ENCODE measurements around the gene LYST. TPM values are rescaled to one million over a fixed set of nuclear protein-coding genes. Genes with fewer than 3 reads are reported as not detected.

Gene LYST
- total RNA-seq, 4 donors from 2014 or later = 22.9 to 44.4 (median 31.9) TPM

DNA sequence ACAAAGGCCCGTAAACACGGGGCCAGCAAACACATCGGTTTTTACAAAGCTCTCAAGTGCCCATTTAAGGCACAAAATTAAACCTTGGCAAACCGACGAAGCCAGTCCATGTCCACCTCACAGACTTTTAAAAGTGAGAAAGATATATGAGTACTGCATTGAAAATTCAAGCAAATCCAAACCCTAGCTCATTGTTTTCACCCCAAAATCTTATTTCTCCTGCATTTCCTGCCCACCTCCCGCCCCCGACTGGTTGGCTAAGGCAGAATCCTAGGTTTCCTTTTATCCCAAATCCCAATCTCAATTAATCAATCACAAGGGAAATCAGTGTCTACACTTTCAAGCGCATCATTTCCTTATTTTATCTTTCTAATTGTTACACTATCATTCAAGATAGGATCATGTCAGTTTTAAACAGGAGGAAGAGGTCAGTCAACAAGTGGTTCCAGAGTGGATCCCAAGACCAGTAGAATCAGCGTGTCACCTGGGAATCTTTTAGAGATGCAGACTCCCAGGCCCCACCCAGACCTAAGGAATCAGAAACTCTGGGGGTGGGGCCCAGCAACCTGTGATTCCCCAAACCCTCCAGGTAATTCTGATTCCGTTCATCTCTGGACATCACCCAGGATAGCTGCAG, 215.4 kb downstream of the LYST start:
- intact Hi-C loops (cut with DNase I) = no loop called here
- Histone ChIP-seq H3K4me3 (peak overlapping the region in 1 of 4 donors; percentile 68), H3K9me3 (peaks cover 0 to 11% (median 0%) of the 10 kb centered on the region in 4 donors), H3K4me1 (peaks cover 23 to 33% (median 30%) of the 10 kb centered on the region in 4 donors), H3K27ac (replicated peaks in 1 of 4) (no peak overlapping the region), H3K36me3 (no peaks in the 10 kb centered on the region), H3K27me3 (peaks cover 4 to 90% (median 32%) of the 10 kb centered on the region in 4 donors)
- TF ChIP-seq EP300 (IDR thresholded peaks at IDR 0.05) (no peak), CTCF (IDR thresholded peaks at IDR 0.05) (no peak), POLR2A (IDR thresholded peaks at IDR 0.05; ENCODE audit: low read depth) (no peak)
- peak; percentile 79 for DNase-seq (ENCODE audit: extremely low spot score)
- 47% methylated on average over 10 of the region's 10 CpGs for WGBS

DNA sequence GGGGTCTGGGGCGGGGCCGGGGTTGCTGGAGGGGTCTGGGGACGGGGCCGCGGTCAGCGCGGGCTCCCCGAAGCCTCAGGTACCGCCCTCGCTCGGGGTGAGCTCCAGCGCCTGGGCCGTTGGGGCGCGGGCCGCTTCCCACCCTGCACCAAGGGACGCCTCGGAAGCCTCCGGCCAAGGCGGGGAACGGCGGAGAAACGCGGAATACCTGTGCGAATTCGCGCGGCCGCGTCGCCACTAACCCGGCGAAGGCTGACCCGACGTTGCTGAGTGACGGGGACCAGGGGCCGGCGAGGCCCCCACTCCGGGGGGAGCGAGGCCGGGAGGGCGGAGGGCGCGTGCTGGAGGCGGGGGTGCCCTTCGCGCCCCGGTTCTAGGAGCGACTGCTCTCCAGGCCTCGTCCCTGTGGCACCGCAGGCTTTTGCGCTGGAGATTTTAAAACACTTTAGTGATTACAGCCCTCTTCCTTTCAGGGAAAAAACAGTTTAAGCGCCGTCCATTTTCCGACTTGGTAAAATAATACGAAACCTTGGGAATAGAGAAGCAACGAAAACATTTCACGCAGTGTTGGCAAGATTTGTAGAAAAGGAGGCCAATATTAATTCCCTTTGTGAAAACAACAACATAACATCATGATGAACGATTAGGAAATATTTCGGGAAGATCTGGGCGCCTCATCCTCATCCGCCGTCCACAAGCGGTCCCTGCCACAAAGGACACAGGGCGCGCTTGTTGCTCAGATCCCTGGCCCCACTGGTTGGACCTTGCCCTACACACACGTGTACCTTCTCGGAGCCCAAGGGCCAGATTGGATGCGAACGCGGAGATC, 216.2 kb downstream of the LYST start:
- TF ChIP-seq CTCF (IDR thresholded peaks at IDR 0.05) = no peak
- no peak for TF ChIP-seq POLR2A (IDR thresholded peaks at IDR 0.05; ENCODE audit: low read depth)
- no peak for TF ChIP-seq EP300 (IDR thresholded peaks at IDR 0.05)
- no peak for TF ChIP-seq POLR2AphosphoS5 (IDR thresholded peaks at IDR 0.05)
- Histone ChIP-seq H3K4me1 (peaks cover 23 to 33% (median 30%) of the 10 kb centered on the region in 4 donors), H3K36me3 (no peaks in the 10 kb centered on the region), H3K27me3 (peaks cover 4 to 92% (median 34%) of the 10 kb centered on the region in 4 donors), H3K4me3 (peak overlapping the region; percentile 56 to 68 (median 57)), H3K27ac (replicated peaks in 1 of 4) (no peak overlapping the region), H3K9me3 (peaks cover 0 to 11% (median 0%) of the 10 kb centered on the region in 4 donors)
- intact Hi-C loops (cut with DNase I) = no loop called here
- 14% methylated on average over 32 of the region's 71 CpGs for WGBS
- DNase-seq (ENCODE audit: extremely low spot score) = peak; percentile 85

DNA sequence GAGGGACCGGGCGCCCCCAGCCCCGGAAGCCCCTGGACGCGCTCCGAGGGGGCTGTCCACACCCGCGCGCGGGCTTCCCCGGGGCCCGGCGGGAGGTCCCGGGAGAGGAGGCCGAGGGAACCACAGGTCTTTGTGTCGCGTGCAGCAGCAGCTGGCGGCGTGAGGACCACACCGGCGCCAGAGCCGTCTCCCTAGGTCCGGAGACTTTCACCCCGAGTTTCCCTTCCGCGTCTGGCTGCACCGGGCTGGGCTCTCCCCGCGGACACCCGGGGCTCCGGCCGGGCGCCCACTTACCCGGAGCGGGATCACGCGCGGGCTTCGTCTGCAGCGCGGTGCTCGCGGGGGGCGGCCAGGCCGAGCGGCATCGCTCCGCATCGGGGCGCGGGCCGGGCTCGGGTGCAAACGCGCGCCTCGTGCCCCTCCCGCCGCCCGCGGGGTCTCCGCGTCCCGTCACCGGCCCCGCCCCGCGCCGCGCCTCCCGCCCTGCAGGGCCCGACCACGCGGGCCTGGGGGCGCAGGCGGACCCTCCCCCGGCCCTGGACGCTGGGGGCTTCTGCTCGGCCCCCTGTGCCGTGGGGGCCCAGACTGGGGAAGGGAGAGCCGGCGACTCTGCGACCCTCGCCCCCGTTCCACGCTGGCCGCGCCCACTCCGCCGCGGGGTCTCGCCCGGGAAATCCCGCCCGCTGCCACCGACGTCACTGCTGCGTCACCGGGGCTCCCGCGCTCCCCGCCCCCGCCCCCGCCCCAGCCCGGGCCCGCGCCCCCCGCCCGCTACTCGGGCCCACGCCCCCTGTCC, 217.1 kb downstream of the LYST start, which contains the start of gene GNG4:
GNG4 (minus strand) TSS at position 417 of the 796 bp plus-strand sequence. CDS start 65,946 bp downstream, outside the sequence.
- WGBS = 1% methylated on average over 28 of the region's 111 CpGs
- Histone ChIP-seq H3K27me3 (peaks cover 4 to 93% (median 34%) of the 10 kb centered on the region in 4 donors), H3K36me3 (no peaks in the 10 kb centered on the region), H3K27ac (replicated peaks in 1 of 4) (no peak within 1 kb of the TSS), H3K4me3 (peak within 1 kb of the TSS; percentile 56 to 68 (median 57)), H3K9me3 (peaks cover 0 to 6% (median 0%) of the 10 kb centered on the region in 4 donors), H3K4me1 (peaks cover 23 to 33% (median 30%) of the 10 kb centered on the region in 4 donors)
- peak; percentile 89 for DNase-seq (ENCODE audit: extremely low spot score)
- TF ChIP-seq POLR2A (IDR thresholded peaks at IDR 0.05; ENCODE audit: low read depth) (no peak), POLR2AphosphoS5 (IDR thresholded peaks at IDR 0.05) (no peak), CTCF (IDR thresholded peaks at IDR 0.05) (no peak), EP300 (IDR thresholded peaks at IDR 0.05) (no peak)
- intact Hi-C loops (cut with DNase I) = no loop called here

- DNase-seq (ENCODE audit: extremely low spot score) = peak; percentile 89
- WGBS = 0% methylated on average over 18 of the region's 30 CpGs
- Histone ChIP-seq H3K4me1 (peaks cover 23 to 33% (median 30%) of the 10 kb centered on the region in 4 donors), H3K9me3 (no peaks in the 10 kb centered on the region), H3K27me3 (peaks cover 4 to 89% (median 34%) of the 10 kb centered on the region in 4 donors), H3K4me3 (peak overlapping the region; percentile 56 to 68 (median 57)), H3K27ac (replicated peaks in 1 of 4) (no peak overlapping the region), H3K36me3 (no peaks in the 10 kb centered on the region)
- intact Hi-C loops (cut with DNase I) = no loop called here
- TF ChIP-seq POLR2AphosphoS5 (IDR thresholded peaks at IDR 0.05) (no peak), EP300 (IDR thresholded peaks at IDR 0.05) (no peak), CTCF (IDR thresholded peaks at IDR 0.05) (no peak), POLR2A (IDR thresholded peaks at IDR 0.05; ENCODE audit: low read depth) (no peak)
Measured at GRCh38 chr1:235648954-235649367, 217.7 kb downstream of the LYST start.
